KOPT-K1 (cell line): ENCODE results near the gene PPP1R1B.
"Not testable (repeated sequence)": the region's sequence is repeated elsewhere in the genome, so short reads cannot be mapped to it uniquely, and the experiment has no call there.

Experiments used
- H3K27ac ChIP-seq: fragments of 200-600 bp; sonication (generic); 2 replicates; pipeline ENCODE4 v1.5.1; 2016; ENCODE audit warnings: antibody characterized with exemption, mild to moderate bottlenecking, low read depth, low read length; ENCODE audit not compliant: poor library complexity, severe bottlenecking
- H3K36me3 ChIP-seq: fragments of 200-600 bp; sonication (generic); 2 replicates; pipeline ENCODE4 v1.5.1; 2017; ENCODE audit warnings: antibody characterized with exemption, mild to moderate bottlenecking, low read length, moderate library complexity; ENCODE audit not compliant: insufficient read depth
- H3K9me3 ChIP-seq: fragments of 200-600 bp; sonication (generic); 2 replicates; pipeline ENCODE4 v1.5.1; 2017; ENCODE audit warnings: antibody characterized with exemption, low read length, mild to moderate bottlenecking; ENCODE audit not compliant: insufficient read depth, poor library complexity, severe bottlenecking

The PPP1R1B gene

DNA sequence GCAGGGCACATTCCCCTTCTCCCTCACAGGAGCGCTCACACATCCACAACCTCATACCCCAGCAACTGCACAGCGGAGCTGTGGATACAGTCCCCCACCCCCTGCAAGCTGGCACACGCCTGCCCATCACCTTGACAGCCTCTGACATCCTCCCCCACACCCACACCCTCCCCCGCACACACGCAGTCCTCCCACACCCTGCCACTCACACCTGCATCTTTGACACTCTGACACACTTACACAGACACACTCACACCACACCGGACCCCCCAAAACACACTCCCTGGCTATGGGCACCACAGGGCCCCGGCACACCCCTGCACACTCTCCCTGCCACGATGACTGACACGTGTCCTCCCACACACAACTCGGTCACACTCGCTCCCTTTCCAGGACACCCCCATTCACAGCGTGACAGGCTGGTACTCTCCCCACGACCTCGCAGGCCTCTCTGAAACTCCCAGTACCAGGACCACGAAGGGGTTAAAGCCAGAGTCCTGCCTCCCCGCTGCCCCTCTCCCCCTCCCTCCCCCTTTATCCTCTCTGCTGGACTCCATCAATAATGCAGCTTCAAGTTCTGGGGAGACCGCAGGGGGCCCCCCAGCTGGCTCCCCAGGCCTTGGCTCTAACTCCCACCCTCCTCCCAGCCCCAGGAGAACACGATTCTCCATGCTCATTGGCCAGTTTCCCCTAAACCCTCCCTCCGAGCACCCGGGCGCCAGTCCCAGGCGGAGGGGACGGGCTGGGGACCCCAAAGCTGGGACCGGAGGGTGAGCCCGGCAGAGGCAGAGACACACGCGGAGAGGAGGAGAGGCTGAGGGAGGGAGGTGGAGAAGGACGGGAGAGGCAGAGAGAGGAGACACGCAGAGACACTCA, at the start of gene PPP1R1B:
TSS of gene PPP1R1B (plus strand) at position 782 of the 876 bp plus-strand sequence. CDS start 441 bp downstream, outside the sequence.
- Histone ChIP-seq H3K36me3 (no peaks in the 10 kb centered on the region), H3K27ac (no peak within 1 kb of the TSS)

DNA sequence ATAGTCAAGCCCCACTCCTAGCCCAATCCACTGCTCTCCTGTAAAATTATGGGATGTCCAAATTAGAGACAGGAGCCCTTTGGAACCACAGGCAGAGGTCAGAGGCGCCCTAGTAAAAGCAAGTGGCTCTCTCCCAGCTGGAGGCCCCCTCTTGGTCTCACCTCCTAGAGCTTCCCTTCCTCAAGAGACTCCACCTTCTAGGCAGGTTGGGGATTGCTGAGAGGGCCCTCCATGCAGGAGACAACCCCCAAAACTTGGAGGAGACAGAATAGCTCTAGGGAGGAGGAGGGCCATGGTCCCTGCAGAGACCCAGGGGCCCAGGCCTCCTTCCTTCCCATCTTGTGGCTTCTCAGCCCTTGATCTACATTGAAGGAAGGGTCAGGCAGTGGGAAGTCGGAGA, 48.5 kb upstream of the PPP1R1B start:
- H3K36me3 ChIP-seq = no peaks in the 10 kb centered on the region
- H3K9me3 ChIP-seq = no peaks in the 10 kb centered on the region
- no peak overlapping the region for H3K27ac ChIP-seq

More for the DNA sequence above, at the start of gene PPP1R1B:
- no peaks in the 10 kb centered on the region for H3K9me3 ChIP-seq

DNA sequence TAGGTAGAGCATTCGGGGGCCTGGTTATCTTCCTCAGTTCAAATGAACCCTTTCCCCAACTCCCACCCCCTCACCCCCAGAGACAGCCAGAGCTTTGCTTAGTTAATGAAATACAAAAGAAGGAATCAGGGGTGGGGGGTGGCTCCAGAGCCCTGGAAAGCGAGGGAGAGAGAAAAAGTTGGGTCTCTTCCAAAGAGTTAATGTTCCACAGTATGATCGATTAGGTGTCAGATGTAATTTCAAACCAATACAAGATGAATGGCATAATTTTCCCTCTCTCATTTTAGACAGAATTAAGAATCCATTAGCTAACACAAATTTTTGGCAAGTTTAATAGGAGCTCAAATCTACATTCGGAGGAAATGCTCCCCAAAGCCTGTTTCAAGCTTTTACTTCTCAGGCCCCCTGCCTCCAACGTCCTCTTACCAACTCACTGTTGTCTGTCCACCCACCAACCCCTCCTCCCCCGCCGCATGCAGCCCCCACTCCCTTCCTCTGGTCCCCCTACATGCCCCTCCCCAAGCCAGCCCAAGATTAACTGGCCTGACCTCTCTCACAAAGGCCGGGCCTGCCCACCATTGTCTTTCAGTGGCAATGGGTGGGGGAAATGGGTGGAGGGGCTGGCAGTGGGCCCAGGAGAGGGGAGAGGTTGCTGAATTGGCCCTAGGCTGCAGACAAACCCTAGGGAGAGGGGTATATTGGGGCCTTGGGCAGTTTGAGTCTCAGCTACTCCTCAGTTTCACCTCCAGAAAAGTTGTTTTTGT, 47.3 kb upstream of the PPP1R1B start:
- no peak overlapping the region for H3K27ac ChIP-seq
- H3K9me3 ChIP-seq = no peaks in the 10 kb centered on the region
- no peaks in the 10 kb centered on the region for H3K36me3 ChIP-seq

DNA sequence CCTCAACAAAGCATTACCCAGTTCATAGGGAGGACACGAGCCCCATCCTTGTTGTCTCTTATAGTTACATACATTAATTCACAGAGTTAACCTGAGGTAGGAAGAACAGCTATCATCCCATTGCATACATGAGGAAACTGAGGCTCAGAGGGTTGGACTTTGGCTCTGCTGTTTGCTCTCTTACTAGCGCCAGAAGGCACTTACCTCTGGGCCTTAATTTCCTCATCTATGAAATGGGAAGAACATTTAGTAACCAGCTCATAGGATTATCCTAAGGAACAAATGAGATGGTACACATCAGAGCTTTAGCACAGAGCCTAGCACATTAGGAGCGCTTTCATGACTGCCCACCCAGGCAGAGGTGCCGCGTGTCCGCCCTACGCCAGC, 46.7 kb upstream of the PPP1R1B start:
- H3K36me3 ChIP-seq = no peaks in the 10 kb centered on the region
- H3K27ac ChIP-seq = no peak overlapping the region
- H3K9me3 ChIP-seq = no peaks in the 10 kb centered on the region

DNA sequence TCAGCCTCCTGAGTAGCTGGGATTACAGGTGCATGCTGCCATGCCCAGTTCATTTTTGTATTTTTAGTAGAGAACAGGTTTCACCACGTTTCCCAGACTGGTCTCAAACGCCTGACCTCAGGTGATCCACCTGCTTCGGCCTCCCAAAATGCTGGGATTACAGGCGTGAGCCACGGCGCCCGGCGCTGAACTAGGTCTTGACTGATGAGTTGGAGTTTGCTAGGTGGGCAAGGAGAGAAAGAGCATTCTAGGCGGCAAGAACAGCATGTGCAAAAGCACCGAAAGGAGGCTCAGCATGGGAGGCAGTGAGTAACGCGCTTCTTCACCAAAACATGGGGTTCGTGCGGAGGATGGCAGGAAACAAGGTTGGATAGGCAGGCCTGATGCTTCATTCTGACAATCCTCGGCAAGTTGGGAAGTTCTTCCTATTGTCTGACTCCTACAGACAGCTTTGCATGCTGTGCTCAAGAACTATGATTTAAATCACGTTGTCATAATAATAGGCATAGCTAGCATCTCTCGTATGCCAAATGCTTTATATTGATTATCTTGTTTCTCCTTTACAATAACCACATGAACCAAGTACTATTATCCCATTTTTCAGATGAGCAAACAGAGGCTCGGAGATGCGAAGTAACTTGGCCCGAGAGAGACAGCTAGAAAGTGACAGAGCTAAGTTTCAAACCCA, 45.5 kb upstream of the PPP1R1B start:
- no peaks in the 10 kb centered on the region for H3K9me3 ChIP-seq
- no peaks in the 10 kb centered on the region for H3K36me3 ChIP-seq
- no peak overlapping the region for H3K27ac ChIP-seq

DNA sequence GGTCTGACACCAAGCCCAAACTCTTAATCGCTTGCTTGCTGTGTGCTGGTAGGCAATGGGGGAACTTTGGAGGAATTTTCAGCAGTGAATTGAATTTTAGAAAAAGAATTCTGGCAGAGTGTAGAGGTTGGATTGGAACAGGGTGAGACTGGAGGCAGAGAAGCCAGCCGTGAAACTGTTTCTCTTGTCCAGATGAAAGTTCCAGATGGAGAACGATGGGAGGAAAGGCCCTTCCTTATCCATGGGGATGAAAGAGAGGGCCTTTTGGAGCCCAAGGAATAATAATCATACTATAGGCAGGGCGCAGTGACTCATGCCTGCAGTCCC, 45.0 kb upstream of the PPP1R1B start:
- H3K36me3 ChIP-seq = no peaks in the 10 kb centered on the region
- no peak overlapping the region for H3K27ac ChIP-seq
- H3K9me3 ChIP-seq = no peaks in the 10 kb centered on the region

DNA sequence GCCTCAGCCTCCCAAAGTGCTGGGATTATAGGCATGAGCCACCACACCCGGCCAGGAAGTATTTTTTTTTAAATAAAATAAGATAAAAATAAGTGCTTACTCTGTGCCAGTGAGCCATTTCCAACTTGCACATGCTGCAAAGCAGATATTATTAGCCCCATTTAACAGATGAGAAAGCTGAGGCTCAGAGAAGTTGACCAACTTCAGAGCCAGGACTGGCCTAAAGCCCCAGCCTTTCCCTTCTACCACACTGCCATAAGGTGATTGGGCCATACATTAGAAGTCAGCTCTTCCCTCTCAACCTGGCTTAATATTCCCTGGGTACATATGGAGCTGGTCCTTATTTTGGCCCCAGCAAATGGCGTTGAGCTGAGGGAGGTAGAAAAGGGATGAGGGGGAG, 44.1 kb upstream of the PPP1R1B start:
- Histone ChIP-seq H3K9me3 (no peaks in the 10 kb centered on the region), H3K36me3 (no peaks in the 10 kb centered on the region)

DNA sequence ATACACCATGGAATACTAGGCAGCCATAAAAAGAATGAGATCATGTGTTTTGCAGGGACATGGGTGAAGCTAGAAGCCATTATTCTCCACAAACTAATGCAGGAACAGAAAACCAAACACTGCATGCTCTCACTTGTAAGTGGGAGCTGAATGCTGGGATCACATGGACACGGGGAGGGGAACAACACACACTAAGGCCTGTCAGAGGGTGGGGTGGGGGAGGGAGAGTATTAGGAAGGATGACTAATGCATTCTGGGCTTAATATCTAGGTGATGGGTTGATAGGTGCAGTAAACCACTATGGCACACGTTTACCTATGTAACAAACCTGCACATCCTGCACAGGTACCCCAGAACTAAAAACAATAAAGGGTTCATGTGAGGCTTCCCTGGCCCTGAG, 36.6 kb upstream of the PPP1R1B start:
- H3K27ac ChIP-seq, H3K36me3 ChIP-seq, H3K9me3 ChIP-seq: not testable (repeated sequence)

More for the DNA sequence above, 44.1 kb upstream of the PPP1R1B start:
- H3K27ac ChIP-seq = no peak overlapping the region

DNA sequence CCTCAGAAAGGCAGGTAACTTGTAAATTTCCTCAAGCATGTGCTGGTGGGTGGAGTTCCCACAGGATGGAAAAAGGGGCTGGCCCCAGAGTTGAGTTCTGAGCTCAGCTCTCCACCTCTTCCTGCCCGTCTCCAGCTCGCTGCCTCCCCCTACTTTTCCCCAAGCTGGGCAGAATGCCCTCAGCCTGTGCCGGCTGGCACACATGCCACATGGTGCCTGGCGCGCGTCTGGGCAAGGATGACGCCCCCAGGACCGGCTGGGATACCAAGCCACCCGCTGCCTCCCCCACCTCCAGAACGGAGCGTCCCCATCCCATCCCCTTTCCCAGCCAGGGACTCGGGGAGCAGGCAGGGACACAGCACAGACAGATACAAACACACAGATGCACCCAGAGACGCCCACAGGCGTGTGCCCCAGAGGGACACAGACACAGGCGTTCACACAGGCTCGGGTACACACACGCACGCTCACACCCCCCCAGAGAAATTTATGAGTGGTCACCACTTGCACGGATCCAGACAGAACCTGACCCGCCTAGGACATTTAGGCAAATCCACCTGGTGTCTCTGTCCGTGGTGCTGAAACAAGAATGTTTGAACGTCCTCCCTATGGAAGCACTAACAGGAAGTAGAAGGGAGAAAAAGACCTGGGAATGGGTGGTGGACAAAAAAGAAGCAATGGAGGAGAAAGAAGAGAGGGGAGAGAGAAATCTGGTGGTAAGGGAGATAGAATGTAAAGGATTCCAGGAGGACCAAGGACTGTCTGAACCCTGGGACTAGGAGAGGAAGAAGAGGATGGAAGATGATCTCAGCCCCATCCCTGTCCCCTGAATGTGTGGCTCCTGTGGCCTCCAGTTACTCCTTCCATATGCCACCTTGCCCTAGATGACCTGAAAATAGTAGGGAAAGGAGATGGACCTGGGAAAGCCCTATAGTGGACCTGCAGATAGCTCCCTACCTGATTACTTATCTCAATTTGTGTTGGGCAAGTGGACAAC, 34.5 kb upstream of the PPP1R1B start:
- H3K36me3 ChIP-seq = no peaks in the 10 kb centered on the region
- no peaks in the 10 kb centered on the region for H3K9me3 ChIP-seq
- no peak overlapping the region for H3K27ac ChIP-seq

DNA sequence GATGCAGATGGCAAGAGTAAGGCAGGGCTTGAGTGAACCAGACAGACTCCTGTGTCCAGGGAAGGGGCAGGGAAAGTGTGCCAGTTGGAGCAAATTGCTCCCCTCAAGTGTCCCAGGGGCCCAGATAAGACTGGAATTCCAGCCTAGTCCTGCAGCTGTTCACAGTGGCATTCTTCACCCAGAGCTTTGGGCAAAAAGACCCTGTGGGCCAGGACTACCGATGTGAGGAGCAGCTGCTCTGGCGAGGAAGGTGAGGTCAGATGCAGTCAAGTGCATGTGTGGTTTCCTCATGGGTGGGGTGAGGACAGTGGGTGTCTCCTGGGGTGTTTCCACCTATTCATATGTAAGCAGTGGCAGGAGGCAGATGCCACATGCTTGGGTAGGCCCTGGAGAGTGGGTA, 33.4 kb upstream of the PPP1R1B start:
- Histone ChIP-seq H3K9me3 (no peaks in the 10 kb centered on the region), H3K27ac (no peak overlapping the region), H3K36me3 (no peaks in the 10 kb centered on the region)

DNA sequence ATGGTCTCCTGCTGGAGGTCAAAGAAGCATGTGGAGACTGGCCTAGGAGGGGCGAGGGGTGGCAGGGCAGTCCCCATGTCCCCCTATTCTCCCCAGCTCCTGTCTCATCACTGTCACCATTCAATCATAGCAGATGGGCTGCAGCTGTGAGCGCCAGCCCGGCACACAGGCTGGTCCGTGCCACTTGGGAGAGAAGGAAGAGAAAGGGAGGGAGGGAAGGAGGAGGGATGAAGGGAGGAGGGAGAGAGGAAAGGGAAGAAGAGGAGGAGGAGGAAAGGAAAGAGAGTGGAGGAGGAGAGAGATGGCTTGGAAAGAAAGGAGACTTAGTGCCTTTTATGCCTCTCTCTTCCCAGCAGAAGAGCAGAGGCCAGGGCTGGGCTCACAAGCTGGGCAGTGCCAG, 31.5 kb upstream of the PPP1R1B start:
- Histone ChIP-seq H3K36me3 (no peaks in the 10 kb centered on the region), H3K9me3 (no peaks in the 10 kb centered on the region), H3K27ac (no peak overlapping the region)

DNA sequence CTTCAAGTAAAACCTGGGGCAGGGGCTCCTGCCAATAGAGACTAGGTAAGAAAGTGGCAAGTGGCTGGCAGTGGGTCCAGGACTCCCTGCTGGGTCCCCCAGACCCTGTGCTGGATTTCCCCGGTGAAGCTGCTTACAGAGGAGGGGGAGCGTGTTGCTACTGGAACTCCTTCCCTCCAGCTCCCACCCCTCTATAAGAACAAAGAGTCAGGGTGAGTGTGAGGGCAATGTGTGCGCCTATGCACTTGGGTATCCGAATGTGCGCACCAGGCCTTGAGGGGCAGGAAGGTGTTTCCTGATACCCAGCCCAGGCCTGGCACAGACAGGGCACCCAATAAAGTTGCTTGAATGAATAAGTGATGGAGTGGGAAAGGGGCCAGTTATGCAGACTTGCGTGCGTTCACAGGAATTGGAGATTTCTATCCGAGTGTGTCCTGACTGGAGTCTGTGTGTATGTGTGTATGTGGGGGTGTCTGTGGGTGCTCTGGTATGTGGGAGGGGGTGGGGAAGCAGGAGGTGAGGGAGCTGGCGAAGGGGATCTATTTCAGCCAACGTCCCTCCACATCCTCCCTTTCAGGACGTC, 30.7 kb upstream of the PPP1R1B start:
- Histone ChIP-seq H3K9me3 (no peaks in the 10 kb centered on the region), H3K27ac (no peak overlapping the region), H3K36me3 (no peaks in the 10 kb centered on the region)

DNA sequence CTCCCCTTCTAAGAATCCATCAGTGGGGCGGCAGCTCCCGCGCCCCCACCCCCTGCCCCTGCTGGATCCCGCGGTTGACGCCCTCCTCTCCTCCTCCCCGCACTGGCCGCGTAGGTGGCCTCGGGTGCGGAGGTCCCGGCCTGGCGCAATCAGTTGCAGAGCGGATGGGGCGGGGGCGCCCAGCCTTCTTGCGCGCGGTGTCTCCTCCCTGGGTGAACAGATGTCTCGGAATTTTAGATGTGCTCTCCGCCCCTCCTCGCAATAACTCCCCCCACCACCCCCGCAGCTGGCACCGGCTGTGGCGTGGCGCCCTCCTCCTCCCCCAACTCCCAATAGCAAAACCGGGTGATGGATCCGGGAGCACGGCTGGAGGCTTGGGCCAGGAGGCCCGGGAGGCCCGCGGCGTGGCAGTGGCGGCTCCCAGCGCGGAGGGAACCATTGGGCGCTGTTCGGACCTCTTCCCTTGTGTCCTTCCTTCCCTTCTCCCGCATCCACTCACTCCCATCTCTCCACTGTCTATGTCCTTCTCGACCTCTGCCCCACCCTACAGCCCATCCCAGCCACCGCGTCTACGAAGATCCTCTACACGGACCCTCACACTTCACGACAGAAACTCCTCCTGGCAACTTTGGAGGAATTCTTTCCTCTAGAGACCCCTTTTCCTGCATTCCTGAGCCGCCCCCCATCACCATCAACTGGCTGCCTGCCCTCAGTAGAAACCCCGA, 30.0 kb upstream of the PPP1R1B start:
- H3K36me3 ChIP-seq = no peaks in the 10 kb centered on the region
- no peak overlapping the region for H3K27ac ChIP-seq
- no peaks in the 10 kb centered on the region for H3K9me3 ChIP-seq
